Measurements from ENCODE around the gene ACSS3.
"Not testable (repeated sequence)": the region's sequence is repeated elsewhere in the genome, so short reads cannot be mapped to it uniquely, and the experiment has no call there.

ACSS3 gene

GRCh38 chr12:81207173-81207572 lies 129.3 kb downstream of the ACSS3 start:
- no peak for DNase-seq (ENCODE audit: low read depth)
- TF ChIP-seq CTCF (conservative IDR thresholded peaks at IDR 0.05; ENCODE audit: low read length) = no peak
- no peak overlapping the region for H3K4me3 ChIP-seq (ENCODE audit: low read length)

GRCh38 chr12:81207664-81208063 lies 129.8 kb downstream of the ACSS3 start:
- no peak for TF ChIP-seq CTCF (conservative IDR thresholded peaks at IDR 0.05; ENCODE audit: low read length)
- no peak overlapping the region for H3K4me3 ChIP-seq (ENCODE audit: low read length)
- DNase-seq (ENCODE audit: low read depth) = no peak

- TF ChIP-seq CTCF (conservative IDR thresholded peaks at IDR 0.05; ENCODE audit: low read length) = no peak
- no peak overlapping the region for H3K4me3 ChIP-seq (ENCODE audit: low read length)
- no peak for DNase-seq (ENCODE audit: low read depth)
Observed at GRCh38 chr12:81208187-81208911, 130.5 kb downstream of the ACSS3 start.

- peak; percentile 30 for DNase-seq (ENCODE audit: low read depth)
- no peak for TF ChIP-seq CTCF (conservative IDR thresholded peaks at IDR 0.05; ENCODE audit: low read length)
- no peak overlapping the region for H3K4me3 ChIP-seq (ENCODE audit: low read length)
Observed at GRCh38 chr12:81209012-81209411, 131.1 kb downstream of the ACSS3 start.

- peak; percentile 46 for DNase-seq (ENCODE audit: low read depth)
- not testable (repeated sequence) for H3K4me3 ChIP-seq (ENCODE audit: low read length)
Observed at GRCh38 chr12:81209772-81210225, 131.9 kb downstream of the ACSS3 start.

GRCh38 chr12:81211306-81211705 lies 133.4 kb downstream of the ACSS3 start:
- no peak overlapping the region for H3K4me3 ChIP-seq (ENCODE audit: low read length)
- no peak for DNase-seq (ENCODE audit: low read depth)
- TF ChIP-seq CTCF (conservative IDR thresholded peaks at IDR 0.05; ENCODE audit: low read length) = no peak

GRCh38 chr12:81212996-81213696 lies 135.3 kb downstream of the ACSS3 start:
- peak; percentile 59 for DNase-seq (ENCODE audit: low read depth)
- no peak for TF ChIP-seq CTCF (conservative IDR thresholded peaks at IDR 0.05; ENCODE audit: low read length)
- no peak overlapping the region for H3K4me3 ChIP-seq (ENCODE audit: low read length)

Measured in AG10803 (cell line).